IMR-90 (cell line): ENCODE data around the gene C19orf73.

Experiments
- CTCF ChIP-seq: conservative IDR thresholded peaks from 2 replicates; pipeline ENCODE4 v1.5.1; 2012; ENCODE audit warnings: mild to moderate bottlenecking, low read depth, low read length, improper control_type of control experiment
- MXI1 ChIP-seq: IDR thresholded peaks from 2 replicates; pipeline ENCODE4 v1.6.1; 2012; ENCODE audit warnings: low read depth, mild to moderate bottlenecking, low read length, moderate library complexity, borderline replicate concordance
- NFE2L2 ChIP-seq: fragments of 150-350 bp; IDR thresholded peaks from 2 replicates; pipeline ENCODE4 v1.6.1; 2016; ENCODE audit warnings: low read depth, mild to moderate bottlenecking, low read length
- POLR2A ChIP-seq: IDR thresholded peaks from 2 replicates; pipeline ENCODE4 v1.6.1; 2012; ENCODE audit warnings: mild to moderate bottlenecking, low read depth, low read length
- SMC3 ChIP-seq: fragments of 150-350 bp; IDR thresholded peaks from 2 replicates; pipeline ENCODE4 v1.6.1; 2016; ENCODE audit warnings: low read depth, mild to moderate bottlenecking, antibody characterized with exemption, low read length, moderate library complexity

- TF ChIP-seq POLR2A = no peak
- TF ChIP-seq CTCF = no peak
- no peak for TF ChIP-seq NFE2L2
- no peak for TF ChIP-seq MXI1
- TF ChIP-seq SMC3 = no peak
Observed at GRCh38 chr19:49152119-49152550, 33.2 kb upstream of the C19orf73 start.
